ENCODE results near the gene PSD4.

The PSD4 gene

GRCh38 chr2:113187771-113188170 is 14.0 kb downstream of the PSD4 start:
- TF ChIP-seq CTCF (IDR thresholded peaks at IDR 0.05; ENCODE audit: borderline replicate concordance, insufficient read depth, low read depth, low read length): no peak
- H3K4me3 ChIP-seq (ENCODE audit: low read depth, low read length): no peak overlapping the region

GRCh38 chr2:113190871-113191270 is 17.1 kb downstream of the PSD4 start:
- TF ChIP-seq CTCF (IDR thresholded peaks at IDR 0.05; ENCODE audit: borderline replicate concordance, insufficient read depth, low read depth, low read length): no peak
- no peak overlapping the region for H3K4me3 ChIP-seq (ENCODE audit: low read depth, low read length)

GRCh38 chr2:113192459-113193100 is 18.8 kb downstream of the PSD4 start:
- no peak overlapping the region for H3K4me3 ChIP-seq (ENCODE audit: low read depth, low read length)
- no peak for TF ChIP-seq CTCF (IDR thresholded peaks at IDR 0.05; ENCODE audit: borderline replicate concordance, insufficient read depth, low read depth, low read length)

DNA sequence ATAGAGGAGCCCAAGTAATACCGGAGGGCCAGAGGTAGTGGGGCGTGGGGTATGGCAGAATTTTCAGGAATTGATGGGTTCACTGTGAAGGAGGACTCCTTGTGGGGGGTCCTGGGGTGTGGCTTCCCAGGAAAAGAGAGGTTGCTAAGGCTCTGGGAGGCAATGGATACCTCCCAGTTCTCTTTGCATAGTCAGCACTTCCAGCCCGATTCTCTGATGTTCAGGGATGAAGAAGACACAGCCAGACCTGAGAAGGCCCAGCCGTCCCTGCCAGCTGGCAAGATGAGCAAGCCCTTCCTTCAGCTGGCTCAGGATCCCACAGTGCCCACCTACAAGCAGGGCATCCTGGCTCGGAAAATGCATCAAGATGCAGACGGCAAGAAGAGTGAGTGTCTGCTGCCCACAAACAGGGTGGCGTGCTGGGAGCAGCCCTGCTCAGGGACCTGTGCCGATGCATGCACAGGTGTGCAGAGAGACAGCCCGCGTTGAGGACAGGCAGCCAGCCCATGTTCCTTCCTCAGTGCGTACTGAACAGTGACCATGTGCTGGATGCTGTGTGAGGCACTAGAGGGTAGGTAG is 22.2 kb downstream of the PSD4 start:
- H3K4me3 ChIP-seq (ENCODE audit: low read depth, low read length): no peak overlapping the region
- no peak for TF ChIP-seq CTCF (IDR thresholded peaks at IDR 0.05; ENCODE audit: borderline replicate concordance, insufficient read depth, low read depth, low read length)

DNA sequence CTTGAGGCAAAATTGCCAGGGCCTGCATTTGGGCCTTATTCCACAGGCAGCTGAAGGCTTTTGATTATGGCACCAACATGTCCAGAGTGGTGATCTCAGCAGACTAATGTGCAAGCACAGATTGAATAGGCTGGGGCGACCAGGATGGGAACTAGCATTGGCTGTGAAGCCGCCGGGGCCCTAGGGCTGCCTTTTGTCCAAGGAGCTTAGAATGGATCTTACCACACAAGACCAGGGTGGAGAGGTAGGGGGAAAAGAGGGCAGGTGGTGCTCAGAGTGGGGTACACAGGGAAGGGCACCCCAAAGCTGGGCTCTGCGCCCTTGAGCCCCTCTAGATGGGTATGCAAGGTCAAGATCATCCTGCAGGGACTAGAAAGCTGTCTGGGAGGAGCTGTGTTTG is 23.1 kb downstream of the PSD4 start:
- no peak overlapping the region for H3K4me3 ChIP-seq (ENCODE audit: low read depth, low read length)
- TF ChIP-seq CTCF (IDR thresholded peaks at IDR 0.05; ENCODE audit: borderline replicate concordance, insufficient read depth, low read depth, low read length): no peak

GRCh38 chr2:113197347-113198047 is 23.7 kb downstream of the PSD4 start:
- no peak overlapping the region for H3K4me3 ChIP-seq (ENCODE audit: low read depth, low read length)
- TF ChIP-seq CTCF (IDR thresholded peaks at IDR 0.05; ENCODE audit: borderline replicate concordance, insufficient read depth, low read depth, low read length): no peak

Data from GM12875 (cell line).